ENCODE data around the gene ASTN2. TPM values are rescaled to one million over a fixed set of nuclear protein-coding genes. Genes with fewer than 3 reads are reported as not detected.

Gene ASTN2
- total and polyA plus RNA-seq, 7 donors: 0.60 to 7.5 (median 2.2) TPM

- TF ChIP-seq CTCF (IDR thresholded peaks at IDR 0.05): no peak
- no peak for TF ChIP-seq EP300 (IDR thresholded peaks at IDR 0.05)
- TF ChIP-seq POLR2AphosphoS5 (IDR thresholded peaks at IDR 0.05): no peak
- TF ChIP-seq POLR2A (IDR thresholded peaks at IDR 0.05): no peak
- no peaks in the 10 kb centered on the region for H3K9me3 ChIP-seq
- intact Hi-C loops (cut with DNase I): no loop called here
Observed at GRCh38 chr9:117282541-117282940, 132.3 kb downstream of the ASTN2 start.

GRCh38 chr9:117278471-117279035, 136.3 kb downstream of the ASTN2 start:
- H3K27me3 ChIP-seq: no peaks in the 10 kb centered on the region
- intact Hi-C loops (cut with DNase I): no loop called here
- 60 to 70% methylated on average over 7 of the region's 7 CpGs for WGBS, 2 donors
- H3K4me1 ChIP-seq: no peaks in the 10 kb centered on the region
- no peaks in the 10 kb centered on the region for H3K36me3 ChIP-seq
- H3K9me3 ChIP-seq: no peaks in the 10 kb centered on the region
- no peak overlapping the region for H3K4me3 ChIP-seq
- no peak for DNase-seq
- no peak overlapping the region for H3K27ac ChIP-seq
- TF ChIP-seq CTCF (IDR thresholded peaks at IDR 0.05) (no peak), POLR2A (IDR thresholded peaks at IDR 0.05) (no peak)

More at GRCh38 chr9:117282541-117282940, 132.3 kb downstream of the ASTN2 start:
- Histone ChIP-seq H3K27me3 (no peaks in the 10 kb centered on the region), H3K36me3 (no peaks in the 10 kb centered on the region), H3K4me3 (no peak overlapping the region), H3K27ac (no peak overlapping the region), H3K4me1 (no peaks in the 10 kb centered on the region)
- 71 to 96% methylated on average over 2 of the region's 2 CpGs for WGBS, 2 donors
- DNase-seq: no peak

GRCh38 chr9:117278020-117278419, 136.8 kb downstream of the ASTN2 start:
- Histone ChIP-seq H3K27ac (no peak overlapping the region), H3K4me3 (no peak overlapping the region), H3K9me3 (no peaks in the 10 kb centered on the region), H3K36me3 (no peaks in the 10 kb centered on the region), H3K27me3 (no peaks in the 10 kb centered on the region), H3K4me1 (no peaks in the 10 kb centered on the region)
- TF ChIP-seq POLR2A (IDR thresholded peaks at IDR 0.05): no peak
- intact Hi-C loops (cut with DNase I): no loop called here
- WGBS, 2 donors: 51 to 68% methylated on average over 4 of the region's 4 CpGs
- DNase-seq: no peak

- Histone ChIP-seq H3K4me3 (no peak overlapping the region), H3K9me3 (no peaks in the 10 kb centered on the region), H3K27me3 (no peaks in the 10 kb centered on the region), H3K4me1 (no peaks in the 10 kb centered on the region), H3K27ac (no peak overlapping the region), H3K36me3 (no peaks in the 10 kb centered on the region)
- DNase-seq: no peak
- intact Hi-C loops (cut with DNase I): no loop called here
- TF ChIP-seq POLR2AphosphoS5 (IDR thresholded peaks at IDR 0.05): no peak
- no peak for TF ChIP-seq CTCF (IDR thresholded peaks at IDR 0.05)
- TF ChIP-seq POLR2A (IDR thresholded peaks at IDR 0.05): no peak
- no peak for TF ChIP-seq EP300 (IDR thresholded peaks at IDR 0.05)
- WGBS, 2 donors: 65 to 67% methylated on average over 3 of the region's 3 CpGs
Observed at GRCh38 chr9:117276444-117276843, 138.4 kb downstream of the ASTN2 start.

- intact Hi-C loops (cut with DNase I): no loop called here
- H3K9me3 ChIP-seq: no peaks in the 10 kb centered on the region
- H3K4me3 ChIP-seq: no peak overlapping the region
- 71 to 80% methylated on average over 1 of the region's 1 CpG for WGBS, 2 donors
- no peak for DNase-seq
- H3K27ac ChIP-seq: no peak overlapping the region
- no peak for TF ChIP-seq POLR2A (IDR thresholded peaks at IDR 0.05)
- no peak for TF ChIP-seq EP300 (IDR thresholded peaks at IDR 0.05)
- TF ChIP-seq CTCF (IDR thresholded peaks at IDR 0.05): no peak
- no peak for TF ChIP-seq POLR2AphosphoS5 (IDR thresholded peaks at IDR 0.05)
- no peaks in the 10 kb centered on the region for H3K27me3 ChIP-seq
- no peaks in the 10 kb centered on the region for H3K4me1 ChIP-seq
- H3K36me3 ChIP-seq: no peaks in the 10 kb centered on the region
Observed at GRCh38 chr9:117273612-117274011, 141.2 kb downstream of the ASTN2 start.

All from sigmoid colon (tissue), 7 donors.